ENCODE data around the gene TRA2B. TPM values are rescaled to one million over a fixed set of nuclear protein-coding genes. Genes with fewer than 3 reads are reported as not detected.

TRA2B gene
- total and polyA plus RNA-seq, 2 of the 8 experiments (the other 6 are each of a cell fraction or from before 2014, with no cell fraction given): 206 to 274 TPM

DNA sequence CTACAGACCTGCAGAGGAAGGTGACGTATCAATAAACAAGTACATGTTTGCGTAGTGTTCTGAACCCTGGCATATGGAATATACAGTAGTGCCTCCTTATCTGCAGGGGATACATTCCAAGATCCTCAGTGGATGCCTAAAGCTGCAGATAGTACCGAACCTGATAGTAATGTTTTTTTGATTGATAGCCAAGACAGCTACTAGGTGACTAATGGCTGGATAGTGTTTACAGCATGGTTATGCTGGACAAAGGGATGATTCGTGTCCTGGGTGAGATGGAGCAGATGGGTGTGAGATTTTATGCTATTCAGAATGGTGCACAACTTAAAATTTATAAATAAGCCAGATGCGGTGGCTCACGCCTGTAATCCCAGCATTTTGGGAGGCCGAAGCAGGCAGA is 57.2 kb downstream of the TRA2B start:
- H2AFZ ChIP-seq (ENCODE audit: low read length): no peak overlapping the region
- no peak overlapping the region for H3K18ac ChIP-seq (ENCODE audit: extremely low read depth, low read length)
- no peak overlapping the region for H3K23ac ChIP-seq (ENCODE audit: insufficient read length)
- 95% methylated on average over 7 of the region's 7 CpGs; no CpG with 5 or more reads in 1 of the 2 experiments for WGBS, 2 experiments (ENCODE audit: extremely low coverage in 1 of 2, insufficient coverage in 1 of 2, insufficient read length in 1 of 2, insufficient replicate concordance in 2 of 2, low coverage in 1 of 2, low lambda C conversion rate in 2 of 2, missing lambda C conversion rate in 1 of 2)
- no peak overlapping the region for H2BK5ac ChIP-seq (ENCODE audit: low read depth, low read length)
- H3K23me2 ChIP-seq (ENCODE audit: low read depth, low read length): no peaks in the 10 kb centered on the region
- no peaks in the 10 kb centered on the region for H3K4me1 ChIP-seq (replicated peaks in 1 of 4; ENCODE audit: control insufficient read depth in 3 of 4, insufficient read depth in 4 of 4, low read length in 3 of 4)
- H3K4ac ChIP-seq (replicated peaks; ENCODE audit: insufficient read length, low read depth, low read length): no peak overlapping the region
- FAIRE-seq (no peak), DNase-seq (ENCODE audit: low read depth in 1 of 2, low spot score in 2 of 2) (no peak)
- H2BK20ac ChIP-seq (ENCODE audit: low read length): no peak overlapping the region
- H3K14ac ChIP-seq (ENCODE audit: insufficient read length): no peak overlapping the region
- H3K79me1 ChIP-seq (ENCODE audit: low read depth, low read length): no peaks in the 10 kb centered on the region
- H2BK12ac ChIP-seq (ENCODE audit: low read depth, low read length): no peak overlapping the region
- no peak overlapping the region for H4K5ac ChIP-seq (ENCODE audit: insufficient read length, low read depth, low read length)
- H3K36me3 ChIP-seq (ENCODE audit: control insufficient read depth in 2 of 4, insufficient read depth in 4 of 4, low read length in 3 of 4): no peaks in the 10 kb centered on the region
- H3K79me2 ChIP-seq (ENCODE audit: control insufficient read depth in 1 of 2, insufficient read depth in 2 of 2, low read length in 2 of 2): no peaks in the 10 kb centered on the region
- H3K4me3 ChIP-seq (ENCODE audit: extremely low read depth in 1 of 4, insufficient read depth in 2 of 4, low read depth in 3 of 4, low read length in 4 of 4): no peak overlapping the region
- H4K91ac ChIP-seq (replicated peaks; ENCODE audit: insufficient read length, low read length): no peak overlapping the region
- no peaks in the 10 kb centered on the region for H3K9me3 ChIP-seq (ENCODE audit: insufficient read depth in 2 of 2, low read depth in 1 of 2, low read length in 1 of 2)
- H2BK120ac ChIP-seq (replicated peaks; ENCODE audit: low read depth, low read length): no peak overlapping the region
- no peak overlapping the region; a peak in 1 of 7 replicates for H3K9ac ChIP-seq (replicated peaks in 1 of 4; ENCODE audit: extremely low read depth in 1 of 4, low read depth in 3 of 4, low read length in 3 of 4)
- no peak overlapping the region for H3K4me2 ChIP-seq (ENCODE audit: insufficient read depth in 1 of 2, low read depth in 2 of 2, low read length in 2 of 2)
- ChIA-PET CTCF (ENCODE audit: partially characterized antibody) (interaction anchor here (0.8 to 2.1 kb wide), 27 partner anchors 8 to 189 kb away, joined by 3 to 11 read pairs (median 4); no protein-coding TSS in a partner anchor), POLR2A (ENCODE audit: partially characterized antibody) (interaction anchor here (1.0 to 2.0 kb wide), 2 partner anchors 32 to 57 kb away, joined by 7 to 9 read pairs; partner anchors contain the start of gene TRA2B)
- H4K8ac ChIP-seq (ENCODE audit: extremely low read depth, insufficient read depth, low read length): no peak overlapping the region
- H3K56ac ChIP-seq (replicated peaks; ENCODE audit: insufficient read length, low read depth, low read length): no peak overlapping the region
- H2AK5ac ChIP-seq (ENCODE audit: low read depth, low read length): no peak overlapping the region
- H4K20me1 ChIP-seq (replicated peaks in 1 of 2; ENCODE audit: control insufficient read depth in 1 of 2, insufficient read depth in 2 of 2, low read length in 2 of 2): no peaks in the 10 kb centered on the region
- no peaks in the 10 kb centered on the region for H3K27me3 ChIP-seq (replicated peaks in 1 of 4; ENCODE audit: control insufficient read depth in 3 of 4, extremely low read depth in 1 of 4, insufficient read depth in 3 of 4, low read length in 3 of 4)
- no peak overlapping the region for H2BK15ac ChIP-seq (ENCODE audit: low read length)
- no peak overlapping the region for H3K27ac ChIP-seq (ENCODE audit: low read depth, low read length)
- TF ChIP-seq SIRT6 (IDR thresholded peaks at IDR 0.05; ENCODE audit: low read length) (no peak), SUZ12 (IDR thresholded peaks at IDR 0.05; ENCODE audit: low read length) (no peak), ASH2L (IDR thresholded peaks at IDR 0.05; ENCODE audit: low read length) (no peak), JUN (IDR thresholded peaks at IDR 0.05; ENCODE audit: low read depth, low read length) (no peak), YY1 (IDR thresholded peaks at IDR 0.05; ENCODE audit: low read depth, low read length) (no peak), TAF1 (IDR thresholded peaks at IDR 0.05; ENCODE audit: low read depth, low read length) (no peak), EZH2 (IDR thresholded peaks at IDR 0.05; ENCODE audit: low read depth, low read length, severe bottlenecking) (no peak), SP1 (IDR thresholded peaks at IDR 0.05; ENCODE audit: low read depth, low read length) (no peak), CHD2 (IDR thresholded peaks at IDR 0.05; ENCODE audit: low read length) (no peak), NRF1 (IDR thresholded peaks at IDR 0.05; ENCODE audit: low read depth, low read length) (no peak), RBBP5 (IDR thresholded peaks at IDR 0.05; ENCODE audit: borderline replicate concordance, low read depth, low read length) (no peak), CBX8 (IDR thresholded peaks at IDR 0.05; ENCODE audit: borderline replicate concordance, low read depth, low read length) (no peak), JUND (IDR thresholded peaks at IDR 0.05; ENCODE audit: low read length) (no peak)
- TF ChIP-seq, protein P1, sequence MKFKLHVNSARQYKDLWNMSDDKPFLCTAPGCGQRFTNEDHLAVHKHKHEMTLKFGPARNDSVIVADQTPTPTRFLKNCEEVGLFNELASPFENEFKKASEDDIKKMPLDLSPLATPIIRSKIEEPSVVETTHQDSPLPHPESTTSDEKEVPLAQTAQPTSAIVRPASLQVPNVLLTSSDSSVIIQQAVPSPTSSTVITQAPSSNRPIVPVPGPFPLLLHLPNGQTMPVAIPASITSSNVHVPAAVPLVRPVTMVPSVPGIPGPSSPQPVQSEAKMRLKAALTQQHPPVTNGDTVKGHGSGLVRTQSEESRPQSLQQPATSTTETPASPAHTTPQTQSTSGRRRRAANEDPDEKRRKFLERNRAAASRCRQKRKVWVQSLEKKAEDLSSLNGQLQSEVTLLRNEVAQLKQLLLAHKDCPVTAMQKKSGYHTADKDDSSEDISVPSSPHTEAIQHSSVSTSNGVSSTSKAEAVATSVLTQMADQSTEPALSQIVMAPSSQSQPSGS (IDR thresholded peaks at IDR 0.05; ENCODE audit: low read length): no peak

Measured in H1 (cell line).